Measurements from ENCODE around the gene ZMYND8. TPM values are rescaled to one million over a fixed set of nuclear protein-coding genes. Genes with fewer than 3 reads are reported as not detected.
"Not testable (repeated sequence)": the region's sequence is repeated elsewhere in the genome, so short reads cannot be mapped to it uniquely, and the experiment has no call there.

The ZMYND8 gene
- total RNA-seq, 1 experiment from 2014 or later: 29.0 TPM

GRCh38 chr20:47247972-47248371 is 108.5 kb downstream of the ZMYND8 start:
- ChIA-PET CTCF (no interaction called here), POLR2A (no interaction called here), RAD21 (ENCODE audit: low non-redundant PET in 1 of 2, low total read pairs in 2 of 2, uncharacterized antibody in 2 of 2, unreplicated experiment in 2 of 2) (no interaction called here)
- Histone ChIP-seq H3K9me2 (ENCODE audit: insufficient read depth) (no peaks in the 10 kb centered on the region), H3K27me3 (ENCODE audit: insufficient read depth, low read length) (no peaks in the 10 kb centered on the region), H3K4me2 (ENCODE audit: low read length) (no peak overlapping the region), H3K27ac (ENCODE audit: low read depth, low read length) (no peak overlapping the region), H3K9ac (ENCODE audit: low read length) (no peak overlapping the region), H2AFZ (ENCODE audit: low read depth, low read length, poor library complexity, severe bottlenecking) (no peak overlapping the region), H3K4me1 (ENCODE audit: control insufficient read depth in 1 of 2, insufficient read depth in 2 of 2, low read length in 2 of 2) (no peaks in the 10 kb centered on the region), H4K20me1 (ENCODE audit: insufficient read depth) (no peaks in the 10 kb centered on the region), H3K36me3 (ENCODE audit: control insufficient read depth in 1 of 2, insufficient read depth in 2 of 2, low read length in 2 of 2) (peaks cover 27 to 46% of the 10 kb centered on the region in 2 experiments), H3K4me3 (replicated peaks in 1 of 2; ENCODE audit: low read depth in 1 of 2, low read length in 2 of 2) (no peak overlapping the region), H3K9me3 (ENCODE audit: control insufficient read depth in 1 of 2, insufficient read depth in 1 of 2, low read depth in 1 of 2, low read length in 2 of 2) (no peaks in the 10 kb centered on the region), H3K79me2 (ENCODE audit: insufficient read depth, low read length) (peaks cover 17% of the 10 kb centered on the region)
- DNase-seq (ENCODE audit: low read depth, low spot score) (no peak), ATAC-seq (no peak)
- TF ChIP-seq REST (IDR thresholded peaks at IDR 0.05; ENCODE audit: low read depth) (no peak), EZH2phosphoT487 (IDR thresholded peaks at IDR 0.05; ENCODE audit: borderline replicate concordance) (no peak)
- no TSS peak for BruUV-seq (replicated peaks)
- intact Hi-C loops (cut with micrococcal nuclease): no loop called here

GRCh38 chr20:47246061-47246777 is 110.3 kb downstream of the ZMYND8 start:
- Histone ChIP-seq H3K27me3 (ENCODE audit: insufficient read depth, low read length) (no peaks in the 10 kb centered on the region), H2AFZ (ENCODE audit: low read depth, low read length, poor library complexity, severe bottlenecking) (no peak overlapping the region), H3K36me3 (ENCODE audit: control insufficient read depth in 1 of 2, insufficient read depth in 2 of 2, low read length in 2 of 2) (peaks cover 24 to 46% of the 10 kb centered on the region in 2 experiments), H3K4me1 (ENCODE audit: control insufficient read depth in 1 of 2, insufficient read depth in 2 of 2, low read length in 2 of 2) (no peaks in the 10 kb centered on the region), H3K9me3 (ENCODE audit: control insufficient read depth in 1 of 2, insufficient read depth in 1 of 2, low read depth in 1 of 2, low read length in 2 of 2) (no peaks in the 10 kb centered on the region), H3K27ac (ENCODE audit: low read depth, low read length) (no peak overlapping the region), H3K9me2 (ENCODE audit: insufficient read depth) (no peaks in the 10 kb centered on the region), H4K20me1 (ENCODE audit: insufficient read depth) (no peaks in the 10 kb centered on the region), H3K4me2 (ENCODE audit: low read length) (no peak overlapping the region), H3K79me2 (ENCODE audit: insufficient read depth, low read length) (peaks cover 18% of the 10 kb centered on the region), H3K9ac (ENCODE audit: low read length) (no peak overlapping the region), H3K4me3 (replicated peaks in 1 of 2; ENCODE audit: low read depth in 1 of 2, low read length in 2 of 2) (no peak overlapping the region)
- POLR2A ChIA-PET: no interaction called here
- ATAC-seq: no peak
- no TSS peak for BruUV-seq (replicated peaks)
- RAD21 ChIA-PET (ENCODE audit: low non-redundant PET in 1 of 2, low total read pairs in 2 of 2, uncharacterized antibody in 2 of 2, unreplicated experiment in 2 of 2): no interaction called here
- DNase-seq (ENCODE audit: low read depth, low spot score): no peak
- intact Hi-C loops (cut with micrococcal nuclease): no loop called here
- TF ChIP-seq MAX (IDR thresholded peaks at IDR 0.05): no peak
- CTCF ChIA-PET: no interaction called here

GRCh38 chr20:47245166-47245565 is 111.3 kb downstream of the ZMYND8 start:
- intact Hi-C loops (cut with micrococcal nuclease); H3K9me2 ChIP-seq (ENCODE audit: insufficient read depth); H3K4me1 ChIP-seq (ENCODE audit: control insufficient read depth in 1 of 2, insufficient read depth in 2 of 2, low read length in 2 of 2); RAD21 ChIA-PET (ENCODE audit: low non-redundant PET in 1 of 2, low total read pairs in 2 of 2, uncharacterized antibody in 2 of 2, unreplicated experiment in 2 of 2); POLR2A ChIA-PET; CTCF ChIA-PET; H3K4me3 ChIP-seq (replicated peaks in 1 of 2; ENCODE audit: low read depth in 1 of 2, low read length in 2 of 2); DNase-seq (ENCODE audit: low read depth, low spot score); H3K27ac ChIP-seq (ENCODE audit: low read depth, low read length); H3K9ac ChIP-seq (ENCODE audit: low read length); H2AFZ ChIP-seq (ENCODE audit: low read depth, low read length, poor library complexity, severe bottlenecking); H4K20me1 ChIP-seq (ENCODE audit: insufficient read depth); ATAC-seq; BruUV-seq (replicated peaks); H3K9me3 ChIP-seq (ENCODE audit: control insufficient read depth in 1 of 2, insufficient read depth in 1 of 2, low read depth in 1 of 2, low read length in 2 of 2); H3K27me3 ChIP-seq (ENCODE audit: insufficient read depth, low read length); H3K4me2 ChIP-seq (ENCODE audit: low read length): not testable (repeated sequence)
- H3K36me3 ChIP-seq (ENCODE audit: control insufficient read depth in 1 of 2, insufficient read depth in 2 of 2, low read length in 2 of 2): peaks cover 22 to 42% of the 10 kb centered on the region in 2 experiments
- peaks cover 18% of the 10 kb centered on the region for H3K79me2 ChIP-seq (ENCODE audit: insufficient read depth, low read length)

Measured in HCT116 (cell line).